ENCODE measurements around the gene KCNF1.

Gene KCNF1

DNA sequence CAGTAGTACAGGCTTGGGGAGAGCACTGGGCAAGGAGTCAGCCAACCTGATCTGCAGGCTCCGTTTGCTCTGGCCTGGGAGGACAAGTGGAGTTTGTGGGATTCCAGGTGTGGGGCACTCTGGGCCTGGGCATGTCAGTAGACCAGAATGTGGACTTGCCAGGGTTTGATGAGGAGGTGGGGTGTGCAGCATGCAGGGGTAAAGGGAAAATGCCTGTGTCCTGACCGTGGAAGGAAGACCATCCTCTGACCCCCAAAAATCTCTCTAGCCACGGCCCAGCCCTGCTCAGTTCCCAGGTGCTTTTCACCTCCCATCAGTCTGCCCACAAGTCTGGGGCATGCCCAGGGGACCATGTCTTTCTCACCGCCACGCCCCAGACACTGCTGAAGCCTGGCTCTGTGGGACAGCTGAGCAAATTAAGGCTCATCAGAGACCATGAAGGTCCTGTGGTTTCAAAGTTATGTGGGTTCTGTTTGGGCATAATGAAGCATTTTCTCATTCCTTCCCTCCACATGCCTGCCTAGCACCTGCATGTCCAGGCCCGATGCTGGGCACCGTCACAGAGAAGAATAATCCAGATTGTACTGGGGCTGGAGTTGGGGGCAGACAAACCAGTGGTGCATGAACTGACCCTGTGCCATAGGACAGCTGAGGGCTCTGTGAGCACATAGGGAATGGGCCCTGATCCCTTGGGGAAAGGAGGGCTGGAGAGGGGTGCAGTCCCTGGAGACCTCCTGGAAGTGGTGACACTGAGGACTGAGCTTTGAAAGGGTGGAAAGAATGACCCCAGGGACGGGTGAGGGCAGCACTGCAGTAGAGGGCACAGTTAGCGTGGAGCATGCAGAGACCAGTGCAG lies 6.5 kb upstream of the KCNF1 start:
- DNase-seq (ENCODE audit: low read depth) = no peak

DNA sequence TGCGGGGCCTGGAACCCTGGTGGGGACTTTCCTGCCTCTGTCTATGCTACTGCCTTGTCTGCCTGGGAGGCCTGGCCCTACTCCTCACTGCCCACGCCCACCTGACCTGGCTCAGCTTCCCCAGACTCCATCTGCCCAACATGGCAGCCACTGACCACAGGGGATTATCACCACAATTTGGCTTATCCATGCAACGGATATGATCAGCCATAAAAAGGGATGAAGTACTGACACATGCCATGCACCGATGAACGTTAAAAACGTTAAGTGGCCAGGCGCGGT lies 5.9 kb upstream of the KCNF1 start:
- DNase-seq (ENCODE audit: low read depth) = no peak

DNA sequence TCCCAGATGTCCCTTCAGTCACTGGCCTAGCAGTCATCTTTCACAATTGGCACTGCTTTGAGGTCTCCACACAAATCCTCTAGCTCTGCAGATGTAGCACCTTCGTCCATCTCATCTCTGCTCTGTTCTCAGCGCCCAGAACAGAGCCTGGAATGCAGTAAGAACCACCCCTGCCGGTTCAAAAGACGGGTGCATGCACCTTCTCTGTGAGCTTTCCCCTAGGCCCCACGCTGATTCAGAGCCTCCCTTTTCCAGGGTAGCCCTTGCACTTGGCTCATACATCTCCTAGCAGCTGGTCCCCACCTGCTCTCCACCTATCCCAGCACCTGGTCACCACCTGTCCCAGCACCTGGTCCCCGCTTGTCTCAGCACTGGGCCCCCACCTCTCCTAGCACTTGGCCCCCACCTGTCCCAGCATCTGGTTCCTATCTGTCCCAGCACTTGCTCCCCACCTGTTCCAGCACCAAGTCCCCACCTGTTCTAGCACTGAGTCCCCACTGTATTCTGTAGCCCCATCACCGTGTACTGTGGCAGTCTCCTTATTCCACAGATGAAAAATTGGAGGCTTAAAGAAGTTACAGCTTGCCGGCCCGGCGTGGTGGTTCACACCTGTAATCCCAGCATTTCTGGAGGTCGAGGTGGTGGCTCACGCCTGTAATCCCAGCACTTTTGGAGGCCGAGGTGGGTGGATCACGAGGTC lies 4.7 kb upstream of the KCNF1 start:
- no peak for DNase-seq (ENCODE audit: low read depth)

DNA sequence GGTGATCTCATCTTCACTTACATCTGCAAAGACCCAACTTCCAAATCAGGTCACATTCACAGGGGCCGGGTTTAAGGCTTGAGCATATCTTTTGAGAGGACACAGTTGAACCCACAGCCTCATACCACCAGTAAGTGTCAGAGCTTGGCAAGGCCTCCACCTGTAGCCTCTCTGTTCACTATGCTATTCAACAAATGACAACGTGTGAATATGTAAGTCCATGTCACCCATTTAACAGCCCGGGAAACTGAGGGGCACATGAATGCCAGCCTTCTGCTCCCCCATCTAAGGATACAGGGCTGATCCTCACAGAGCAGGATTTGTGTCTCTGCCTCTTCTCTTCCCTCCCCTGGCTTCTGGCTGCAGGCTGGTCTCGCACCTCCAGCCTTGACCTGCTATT lies 3.5 kb upstream of the KCNF1 start:
- DNase-seq (ENCODE audit: low read depth) = no peak

DNA sequence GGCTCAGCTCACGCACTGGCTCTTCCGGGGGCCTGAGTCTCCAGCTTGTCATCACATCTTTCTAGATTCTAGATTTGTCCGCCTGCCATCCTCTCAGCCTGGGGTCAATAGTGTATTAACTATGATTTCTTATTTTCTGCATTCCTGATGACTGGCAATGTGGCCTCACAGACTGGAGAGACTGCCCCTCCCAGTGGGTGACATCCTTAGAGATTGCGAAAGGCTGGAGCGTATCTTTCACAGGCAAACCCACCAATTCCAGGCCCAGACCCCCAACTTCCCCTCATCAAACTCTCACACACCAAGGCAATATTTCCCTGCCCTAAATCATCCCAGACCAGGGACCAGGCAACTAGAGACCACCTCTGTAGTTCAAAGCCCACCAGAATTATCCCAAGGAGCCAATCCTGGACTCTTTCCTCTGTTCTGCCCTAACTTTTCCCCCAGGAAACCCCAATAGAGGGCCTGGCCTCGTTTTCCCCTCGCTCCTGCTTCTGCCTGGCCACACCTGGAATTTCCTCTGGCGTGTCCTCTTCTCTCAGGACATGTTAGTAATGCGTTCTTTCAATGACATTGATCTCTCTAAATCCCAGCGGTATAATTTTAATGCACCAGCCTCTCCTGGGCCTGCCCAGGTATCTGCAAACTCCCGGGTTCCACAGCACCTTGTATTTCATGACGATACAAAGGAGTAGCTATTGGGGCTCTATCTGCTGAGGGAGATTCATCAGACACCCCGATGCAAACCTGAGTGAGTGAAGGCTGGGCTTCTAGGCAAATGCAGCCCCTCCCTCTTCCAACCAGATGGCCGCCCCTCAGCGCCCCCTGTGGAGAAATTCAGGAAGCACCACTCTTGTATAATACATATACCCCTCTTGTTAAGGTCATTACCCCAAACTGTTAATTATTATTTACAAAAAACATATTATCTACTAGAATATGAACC lies 2.4 kb upstream of the KCNF1 start:
- no peak for DNase-seq (ENCODE audit: low read depth)

DNA sequence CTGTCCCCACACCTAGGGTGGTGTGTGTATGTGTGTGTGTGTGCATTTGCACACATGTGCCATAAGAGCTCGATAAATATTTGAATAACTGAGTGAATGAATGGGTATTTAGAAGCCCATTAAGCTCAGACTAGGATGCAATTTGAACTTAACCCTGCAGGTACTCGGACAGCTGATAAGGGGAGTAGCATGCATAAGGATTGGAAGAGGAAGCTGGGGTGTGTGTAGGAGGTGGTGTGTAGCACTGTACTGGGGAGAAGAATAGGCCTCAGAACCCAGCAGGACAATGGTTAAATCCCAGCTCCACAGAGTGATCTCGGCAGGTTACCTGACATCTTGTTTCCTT lies 1.8 kb upstream of the KCNF1 start:
- DNase-seq (ENCODE audit: low read depth) = no peak

DNA sequence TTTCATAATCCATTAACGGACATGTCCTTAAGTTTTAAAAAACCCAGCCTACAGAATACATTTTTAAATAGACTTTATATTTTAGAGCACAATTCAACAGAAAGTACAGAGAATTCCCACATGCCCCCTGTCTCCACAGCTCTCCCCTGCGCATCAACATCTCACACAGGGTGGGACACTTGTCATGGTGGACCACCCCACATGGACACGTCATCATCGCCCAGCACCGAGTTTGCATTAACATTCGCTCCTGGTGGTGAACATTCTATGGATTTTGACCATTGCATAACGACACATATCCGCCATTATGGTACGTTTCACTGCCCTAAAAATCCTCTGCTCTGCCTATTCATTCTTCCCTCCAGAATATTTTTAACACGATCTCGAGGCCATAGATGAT lies 1.1 kb upstream of the KCNF1 start:
- DNase-seq (ENCODE audit: low read depth) = no peak

DNA sequence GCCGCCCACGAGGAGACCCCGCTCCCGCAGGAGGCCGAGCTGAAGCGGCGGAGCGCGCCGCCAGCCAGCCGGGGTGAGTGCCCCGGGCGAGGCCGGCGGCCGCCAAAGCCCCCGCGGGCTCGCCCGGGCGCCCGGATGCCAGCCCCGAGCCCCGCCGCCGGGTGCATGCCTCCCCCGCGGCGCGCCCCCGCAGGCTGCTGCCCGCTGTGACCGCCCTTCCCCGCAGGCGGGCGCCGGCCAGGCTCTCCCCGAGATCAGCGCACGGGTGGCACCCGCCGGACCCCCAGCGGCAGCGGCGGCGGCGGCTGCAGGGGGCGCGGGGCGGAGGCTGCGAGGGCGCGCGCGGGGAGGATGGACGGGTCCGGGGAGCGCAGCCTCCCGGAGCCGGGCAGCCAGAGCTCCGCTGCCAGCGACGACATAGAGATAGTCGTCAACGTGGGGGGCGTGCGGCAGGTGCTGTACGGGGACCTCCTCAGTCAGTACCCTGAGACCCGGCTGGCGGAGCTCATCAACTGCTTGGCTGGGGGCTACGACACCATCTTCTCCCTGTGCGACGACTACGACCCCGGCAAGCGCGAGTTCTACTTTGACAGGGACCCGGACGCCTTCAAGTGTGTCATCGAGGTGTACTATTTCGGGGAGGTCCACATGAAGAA lies 470 bp downstream of the KCNF1 start:
- DNase-seq (ENCODE audit: low read depth) = no peak

DNA sequence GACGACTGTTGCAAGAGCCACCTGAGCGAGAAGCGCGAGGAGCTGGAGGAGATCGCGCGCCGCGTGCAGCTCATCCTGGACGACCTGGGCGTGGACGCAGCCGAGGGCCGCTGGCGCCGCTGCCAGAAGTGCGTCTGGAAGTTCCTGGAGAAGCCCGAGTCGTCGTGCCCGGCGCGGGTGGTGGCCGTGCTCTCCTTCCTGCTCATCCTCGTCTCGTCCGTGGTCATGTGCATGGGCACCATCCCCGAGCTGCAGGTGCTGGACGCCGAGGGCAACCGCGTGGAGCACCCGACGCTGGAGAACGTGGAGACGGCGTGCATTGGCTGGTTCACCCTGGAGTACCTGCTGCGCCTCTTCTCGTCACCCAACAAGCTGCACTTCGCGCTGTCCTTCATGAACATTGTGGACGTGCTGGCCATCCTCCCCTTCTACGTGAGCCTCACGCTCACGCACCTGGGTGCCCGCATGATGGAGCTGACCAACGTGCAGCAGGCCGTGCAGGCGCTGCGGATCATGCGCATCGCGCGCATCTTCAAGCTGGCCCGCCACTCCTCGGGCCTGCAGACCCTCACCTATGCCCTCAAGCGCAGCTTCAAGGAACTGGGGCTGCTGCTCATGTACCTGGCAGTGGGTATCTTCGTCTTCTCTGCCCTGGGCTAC lies 1.2 kb downstream of the KCNF1 start:
- no peak for DNase-seq (ENCODE audit: low read depth)

DNA sequence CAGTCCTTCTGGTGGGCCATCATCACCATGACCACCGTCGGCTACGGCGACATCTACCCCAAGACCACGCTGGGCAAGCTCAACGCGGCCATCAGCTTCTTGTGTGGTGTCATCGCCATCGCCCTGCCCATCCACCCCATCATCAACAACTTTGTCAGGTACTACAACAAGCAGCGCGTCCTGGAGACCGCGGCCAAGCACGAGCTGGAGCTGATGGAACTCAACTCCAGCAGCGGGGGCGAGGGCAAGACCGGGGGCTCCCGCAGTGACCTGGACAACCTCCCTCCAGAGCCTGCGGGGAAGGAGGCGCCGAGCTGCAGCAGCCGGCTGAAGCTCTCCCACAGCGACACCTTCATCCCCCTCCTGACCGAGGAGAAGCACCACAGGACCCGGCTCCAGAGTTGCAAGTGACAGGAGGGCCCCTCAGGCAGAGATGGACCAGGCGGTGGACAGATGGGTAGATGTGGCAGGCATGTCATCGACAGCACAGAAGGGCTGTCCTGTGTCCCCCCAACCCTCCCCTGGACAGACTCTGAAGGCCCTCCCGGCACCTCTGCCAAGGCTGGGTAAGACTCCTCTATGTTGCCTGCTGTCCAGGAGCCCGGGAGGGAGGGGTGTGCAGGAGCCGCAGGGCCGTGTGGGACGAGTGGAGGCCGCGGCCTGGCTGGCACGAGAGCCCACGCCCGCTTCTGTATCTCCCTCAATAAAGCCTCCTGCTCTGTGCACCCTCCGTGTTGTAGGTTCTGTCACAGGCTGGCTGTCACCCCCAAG lies 2.0 kb downstream of the KCNF1 start:
- DNase-seq (ENCODE audit: low read depth) = no peak

DNA sequence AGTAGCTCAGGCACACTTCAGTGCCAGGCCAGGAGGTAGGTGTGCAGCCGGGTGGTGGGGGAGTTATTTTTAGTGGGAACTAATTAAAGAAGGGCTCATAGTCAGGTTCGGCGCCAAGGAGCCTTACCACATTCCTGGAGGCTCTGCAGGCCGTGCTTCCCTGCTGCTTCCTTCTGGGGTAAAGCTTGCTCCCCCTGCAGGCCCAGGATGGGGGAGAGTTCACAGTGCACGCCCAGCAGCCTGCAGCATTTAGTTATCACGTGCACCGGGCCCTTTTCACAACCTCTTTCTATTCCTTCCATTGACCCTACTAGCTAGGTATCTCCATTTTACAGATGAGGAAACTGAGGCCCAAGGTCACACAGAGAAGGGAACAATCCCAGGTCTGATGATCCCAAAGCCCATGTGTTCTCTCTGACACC lies 2.5 kb downstream of the KCNF1 start:
- DNase-seq (ENCODE audit: low read depth) = no peak

DNA sequence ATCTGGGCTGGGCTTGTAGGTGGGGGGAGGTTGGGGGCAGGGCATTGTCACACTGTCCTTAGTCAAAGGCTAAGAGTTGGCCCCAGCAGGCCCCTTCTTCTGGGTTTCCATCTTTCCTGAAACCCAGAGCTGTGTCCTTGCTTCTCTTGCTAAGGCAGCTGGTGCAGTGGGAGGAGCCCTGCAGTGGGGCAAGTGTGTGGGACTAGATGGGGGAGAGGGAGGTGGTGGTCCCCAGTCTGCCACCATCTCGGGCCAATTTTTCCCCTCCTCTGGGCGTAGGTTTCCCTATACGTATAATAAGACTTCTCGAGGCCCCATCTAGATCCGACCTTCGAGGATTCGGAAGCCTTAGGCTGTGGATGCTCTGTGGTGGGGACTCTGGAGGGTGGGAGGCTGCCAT lies 3.5 kb downstream of the KCNF1 start:
- no peak for DNase-seq (ENCODE audit: low read depth)

DNA sequence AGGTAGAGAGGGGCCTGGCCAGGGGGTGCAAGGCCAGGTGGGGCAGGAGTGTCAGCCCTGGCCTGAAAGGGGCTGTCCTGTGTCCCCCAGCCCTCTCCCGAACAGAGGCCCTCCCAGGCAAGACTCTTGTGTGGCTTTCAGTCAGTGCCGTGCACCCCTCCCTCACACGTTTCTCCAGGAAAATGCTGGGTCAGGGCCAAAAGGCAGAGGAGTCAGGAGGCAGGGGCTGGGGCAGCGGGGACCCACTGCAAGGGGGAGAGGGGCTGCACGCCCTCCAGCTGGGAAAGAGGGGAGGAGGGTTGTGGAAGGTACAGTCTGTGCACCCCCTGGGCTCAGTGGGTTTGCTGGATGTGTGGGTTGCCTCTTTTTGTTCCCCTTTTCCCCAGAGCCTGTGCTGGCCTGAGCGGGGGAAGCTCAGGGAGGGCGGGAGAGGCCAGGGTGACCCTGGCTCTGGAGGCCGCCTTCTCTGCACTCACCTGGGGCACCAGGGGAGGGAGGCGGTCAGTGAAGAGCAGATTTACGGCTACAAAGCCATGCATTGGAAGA lies 4.1 kb downstream of the KCNF1 start:
- no peak for DNase-seq (ENCODE audit: low read depth)

DNA sequence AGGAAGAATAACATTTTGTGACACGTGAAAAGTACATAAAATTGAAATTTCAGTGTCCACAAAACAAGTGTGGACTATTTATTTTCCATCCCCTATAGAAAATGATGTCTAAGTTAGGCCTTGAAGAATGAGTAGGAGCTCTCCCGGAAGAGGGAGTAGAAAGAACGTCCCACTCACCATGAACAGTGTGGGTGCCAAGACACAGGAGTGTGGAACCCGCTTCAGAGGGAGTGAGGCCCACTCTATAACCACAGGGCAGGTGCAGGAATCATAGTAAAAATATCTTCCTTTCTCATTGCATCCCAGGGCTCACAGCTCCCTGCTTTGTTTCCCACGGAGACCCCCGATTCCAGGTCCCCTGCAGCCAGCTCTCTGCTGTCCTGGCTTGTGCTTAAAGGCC lies 5.2 kb downstream of the KCNF1 start:
- DNase-seq (ENCODE audit: low read depth) = no peak

DNA sequence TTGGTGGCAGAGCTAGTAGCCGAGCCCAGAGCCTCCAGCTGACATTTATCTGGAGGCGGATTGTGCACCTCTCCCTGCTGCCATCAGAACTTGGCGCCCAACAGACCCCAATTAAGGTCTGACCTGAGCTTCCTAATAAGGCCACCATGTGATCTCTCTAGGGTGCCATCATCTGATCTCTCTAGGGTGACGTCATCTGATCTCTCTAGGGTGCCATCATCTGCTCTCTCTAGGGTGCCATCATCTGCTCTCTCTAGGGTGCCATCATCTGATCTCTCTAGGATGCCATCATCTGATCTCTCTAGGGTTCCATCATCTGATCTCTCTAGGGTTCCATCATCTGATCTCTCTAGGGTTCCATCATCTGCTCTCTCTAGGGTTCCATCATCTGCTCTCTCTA lies 6.2 kb downstream of the KCNF1 start:
- DNase-seq (ENCODE audit: low read depth) = no peak

DNA sequence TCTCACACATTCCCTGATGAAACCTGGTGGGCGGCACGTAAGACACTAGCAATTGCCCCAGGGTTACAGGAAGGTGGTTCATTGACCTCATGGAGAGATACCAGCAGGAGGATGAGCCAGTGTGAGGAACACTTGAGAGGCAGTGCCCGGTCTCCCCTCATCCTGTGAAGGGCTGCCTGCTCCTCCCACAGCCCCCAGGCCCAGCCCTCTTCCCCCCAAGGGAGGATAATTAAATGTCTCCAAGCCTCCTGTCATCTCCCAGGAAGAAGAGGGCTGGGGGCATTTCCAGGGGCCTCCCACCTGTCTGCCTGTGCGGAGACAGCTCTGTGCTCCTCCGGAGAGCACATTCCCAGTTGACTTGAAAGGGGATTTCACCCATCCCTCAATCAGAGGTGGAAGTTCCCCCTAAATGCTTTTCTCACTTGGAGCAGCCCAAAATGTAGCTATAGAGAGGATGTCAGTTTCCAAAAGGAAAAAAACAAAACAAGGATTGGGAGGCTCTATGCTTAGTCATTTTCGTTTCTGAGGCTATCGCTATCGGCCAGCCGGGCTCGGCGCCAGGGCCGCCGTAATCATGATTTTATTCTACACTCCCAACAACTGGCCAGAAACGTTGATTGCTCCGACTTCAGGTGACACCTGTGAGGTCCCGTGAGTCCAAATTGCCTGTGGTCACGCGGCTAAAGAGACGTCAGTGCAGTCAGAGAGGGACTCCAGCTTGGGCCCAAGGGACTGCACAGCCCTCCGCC lies 7.1 kb downstream of the KCNF1 start:
- DNase-seq (ENCODE audit: low read depth) = no peak

DNA sequence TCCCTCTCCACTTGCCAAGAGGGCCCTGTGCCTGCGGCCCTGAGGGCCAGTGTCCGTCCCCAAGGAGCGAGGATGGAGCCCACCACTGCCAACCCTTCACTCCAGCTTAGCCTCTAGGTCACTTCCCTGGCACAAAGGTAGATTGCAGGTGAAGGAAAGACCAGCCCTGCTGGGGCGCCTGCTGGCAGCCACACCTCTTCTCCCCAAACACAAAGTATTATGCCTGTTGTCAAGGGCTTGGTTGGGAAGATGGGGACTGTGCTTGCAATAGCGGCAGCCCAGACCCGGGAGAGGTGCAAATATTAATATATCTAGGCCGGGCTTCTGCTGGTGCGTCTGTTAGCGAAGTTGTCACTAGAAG lies 7.7 kb downstream of the KCNF1 start:
- no peak for DNase-seq (ENCODE audit: low read depth)

DNA sequence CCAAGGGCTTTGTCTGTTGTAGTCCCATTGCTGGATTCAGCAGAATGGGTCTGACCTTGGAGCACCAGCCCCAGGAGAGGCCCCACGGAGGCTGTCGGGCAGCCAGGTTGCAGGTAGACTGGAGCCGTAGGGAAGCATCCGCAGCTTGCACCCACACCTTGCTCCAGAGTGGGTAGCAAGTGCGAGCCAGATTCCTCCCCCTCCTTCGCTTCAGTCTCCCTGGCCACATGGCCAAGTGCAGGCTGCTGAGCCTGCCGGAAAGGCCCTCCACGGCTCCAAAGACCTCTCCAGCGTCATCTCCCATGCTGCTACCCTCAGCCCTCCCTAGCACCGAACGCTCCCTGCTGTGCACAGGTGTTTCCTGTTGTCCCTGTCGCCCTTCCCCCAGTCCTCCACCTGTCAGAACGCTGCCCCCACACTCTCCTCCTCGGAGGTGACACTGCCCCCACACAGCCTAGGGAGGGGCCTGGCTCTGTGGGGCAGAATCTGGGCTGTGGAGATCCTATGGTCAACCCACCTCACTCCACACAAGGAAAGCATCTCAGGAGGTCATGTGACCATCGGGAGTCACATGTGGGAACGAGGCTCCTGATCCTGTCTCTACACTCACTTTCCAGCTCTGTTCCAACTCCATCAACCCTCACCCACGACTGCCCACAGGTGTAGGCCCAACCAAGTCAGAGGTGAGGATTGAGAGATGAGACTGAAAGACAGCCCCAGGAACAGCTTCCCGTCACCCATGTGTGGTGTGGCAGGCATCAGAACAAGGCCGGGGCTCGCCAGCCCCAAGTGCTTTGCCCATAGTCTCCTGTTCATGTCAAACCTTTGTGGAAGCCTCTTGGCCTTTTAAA lies 8.3 kb downstream of the KCNF1 start:
- DNase-seq (ENCODE audit: low read depth) = no peak

DNA sequence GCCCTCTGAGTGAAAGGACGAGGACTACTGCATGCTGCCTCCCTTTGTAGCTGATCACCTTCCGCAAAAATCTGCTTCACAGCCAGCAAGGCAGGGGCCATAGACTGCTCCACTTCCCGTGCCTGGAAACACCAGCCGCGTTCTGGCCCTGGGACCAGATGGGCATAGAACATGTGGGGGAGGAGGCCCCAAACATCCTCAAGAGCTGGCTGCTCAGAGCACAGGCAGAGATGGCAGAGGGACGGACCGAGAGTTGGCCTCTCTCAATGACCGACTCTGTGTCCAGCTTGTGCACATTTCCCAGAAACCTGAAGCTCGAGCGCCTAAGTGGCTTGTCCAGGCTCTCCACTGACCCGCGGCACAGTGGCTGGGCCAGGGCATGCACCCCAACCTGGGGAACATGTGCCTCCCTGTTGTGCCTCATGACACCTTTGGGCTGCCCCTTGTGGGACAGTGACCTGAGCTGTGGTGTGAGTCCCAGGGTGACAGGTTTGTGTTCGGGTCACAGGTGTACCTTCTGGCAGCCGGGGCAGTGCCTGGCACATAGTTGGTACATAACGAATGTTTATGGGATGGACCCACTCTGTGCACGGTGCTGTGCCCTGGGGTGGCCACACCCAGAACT lies 9.1 kb downstream of the KCNF1 start:
- DNase-seq (ENCODE audit: low read depth) = no peak

Measured in stimulated activated CD8-positive, alpha-beta memory T cell treated with anti-CD3 and anti-CD28 coated beads, Interleukin-4, amount 100 ng/mL, for 24 hours (primary cell).